GM18951 (cell line): Measurements from ENCODE around the gene SRPX2.

Source experiments
- POLR2A ChIP-seq: IDR thresholded peaks from 4 replicates; pipeline ENCODE4 v1.6.1; 2011; ENCODE audit warnings: mild to moderate bottlenecking; ENCODE audit not compliant: insufficient read length, insufficient read depth; ENCODE audit errors: extremely low read depth
- in situ Hi-C: fragments of 300-500 bp; cut with MboI; formaldehyde crosslinking; loops from one replicate; pipeline ENCODE4 v1.12.0; 2022; ENCODE audit warnings: low sequenced_read_pairs, mixed read lengths, inconsistent platforms; ENCODE audit not compliant: unreplicated experiment

SRPX2 gene, protein sequence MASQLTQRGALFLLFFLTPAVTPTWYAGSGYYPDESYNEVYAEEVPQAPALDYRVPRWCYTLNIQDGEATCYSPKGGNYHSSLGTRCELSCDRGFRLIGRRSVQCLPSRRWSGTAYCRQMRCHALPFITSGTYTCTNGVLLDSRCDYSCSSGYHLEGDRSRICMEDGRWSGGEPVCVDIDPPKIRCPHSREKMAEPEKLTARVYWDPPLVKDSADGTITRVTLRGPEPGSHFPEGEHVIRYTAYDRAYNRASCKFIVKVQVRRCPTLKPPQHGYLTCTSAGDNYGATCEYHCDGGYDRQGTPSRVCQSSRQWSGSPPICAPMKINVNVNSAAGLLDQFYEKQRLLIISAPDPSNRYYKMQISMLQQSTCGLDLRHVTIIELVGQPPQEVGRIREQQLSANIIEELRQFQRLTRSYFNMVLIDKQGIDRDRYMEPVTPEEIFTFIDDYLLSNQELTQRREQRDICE

DNA sequence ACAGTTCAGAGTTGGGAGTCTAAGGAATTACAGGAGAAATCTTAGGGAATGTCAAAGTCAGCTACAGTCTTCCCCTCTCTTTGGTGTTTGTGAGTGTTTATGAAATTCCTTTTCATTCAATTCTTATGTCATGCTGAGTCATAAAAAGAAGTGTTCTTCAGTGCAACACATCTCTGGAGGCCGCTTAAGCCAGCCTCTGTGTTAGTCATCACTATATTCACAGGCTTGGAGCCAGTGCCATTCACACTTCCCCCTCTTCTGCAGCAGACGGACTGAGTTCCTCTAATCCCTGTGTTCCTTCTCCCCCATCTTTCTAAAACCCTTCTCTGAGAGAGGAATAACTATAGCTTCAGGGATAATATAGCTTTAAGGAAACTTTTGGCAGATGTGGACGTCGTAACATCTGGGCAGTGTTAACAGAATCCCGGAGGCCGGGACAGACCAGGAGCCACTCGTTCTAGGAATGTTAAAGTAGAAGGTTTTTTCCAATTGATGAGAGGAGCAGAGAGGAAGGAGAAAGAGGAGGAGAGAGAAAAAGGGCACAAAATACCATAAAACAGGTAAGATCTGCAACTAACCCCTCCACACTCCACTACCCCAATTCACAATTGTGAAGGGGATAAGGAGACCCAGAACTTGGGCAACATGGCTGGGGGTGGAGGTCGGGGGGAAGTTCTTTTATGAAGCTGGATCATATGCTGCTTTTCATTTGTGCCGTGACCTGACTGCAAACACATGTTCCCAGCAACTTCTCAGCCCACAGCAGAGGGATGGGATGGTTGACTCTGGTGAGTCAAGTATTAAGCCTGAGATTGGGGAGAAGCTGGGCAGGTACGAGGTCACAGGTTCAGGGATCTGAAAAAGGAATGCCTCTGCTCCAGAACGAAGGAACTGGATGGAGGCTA is at the start of gene SRPX2:
Gene SRPX2 (plus strand): TSS at position 244 of the 905 bp plus-strand sequence. CDS start 2,124 bp downstream, outside the sequence.
- in situ Hi-C loops = no loop called here

DNA sequence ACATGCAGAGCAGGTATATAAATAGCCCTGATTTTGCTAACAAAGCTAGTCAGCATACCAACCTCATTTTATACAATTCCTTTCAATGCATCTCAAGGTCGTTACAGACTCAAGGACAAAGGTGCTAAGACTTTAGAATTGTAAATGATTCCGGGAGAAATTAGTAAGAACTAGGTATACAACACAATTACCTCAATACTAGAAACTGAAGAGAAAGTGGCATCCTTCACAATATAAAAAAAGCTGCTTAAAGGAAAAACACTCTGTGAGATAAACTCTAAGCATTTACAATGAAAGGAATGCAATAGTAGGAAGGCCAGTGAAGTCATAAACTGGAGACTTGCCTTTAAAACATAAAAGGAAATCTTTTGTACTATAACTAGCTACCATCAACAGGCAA is 47.4 kb upstream of the SRPX2 start:
- TF ChIP-seq POLR2A = no peak
- in situ Hi-C loops = no loop called here

More for the DNA sequence above, at the start of gene SRPX2:
- TF ChIP-seq POLR2A = no peak

DNA sequence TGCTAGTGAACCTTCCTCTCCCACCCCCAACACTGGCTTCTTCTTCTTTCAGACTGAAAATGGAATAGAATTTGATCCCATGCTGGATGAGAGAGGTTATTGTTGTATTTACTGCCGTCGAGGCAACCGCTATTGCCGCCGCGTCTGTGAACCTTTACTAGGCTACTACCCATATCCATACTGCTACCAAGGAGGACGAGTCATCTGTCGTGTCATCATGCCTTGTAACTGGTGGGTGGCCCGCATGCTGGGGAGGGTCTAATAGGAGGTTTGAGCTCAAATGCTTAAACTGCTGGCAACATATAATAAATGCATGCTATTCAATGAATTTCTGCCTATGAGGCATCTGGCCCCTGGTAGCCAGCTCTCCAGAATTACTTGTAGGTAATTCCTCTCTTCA is 44.5 kb upstream of the SRPX2 start:
- no peak for TF ChIP-seq POLR2A
- in situ Hi-C loops = no loop called here

DNA sequence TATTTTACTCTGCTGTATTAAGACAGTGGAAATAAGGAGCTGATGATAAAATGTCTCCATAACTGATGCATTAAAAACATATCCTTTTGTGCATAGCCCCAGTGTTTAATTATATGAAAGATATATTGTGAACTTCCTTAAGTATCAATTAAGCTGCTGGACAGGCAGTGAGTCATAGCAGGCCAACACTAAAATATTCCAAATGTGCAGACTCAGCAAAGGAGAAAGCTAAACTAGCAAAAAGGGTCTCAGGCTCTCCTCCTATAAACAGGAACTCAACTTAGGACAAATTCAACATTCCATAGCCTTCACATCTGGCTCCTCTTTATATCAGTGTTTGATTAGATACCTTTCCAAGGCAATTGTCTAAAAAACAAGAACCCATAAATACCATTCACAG is 43.7 kb upstream of the SRPX2 start:
- TF ChIP-seq POLR2A = no peak
- in situ Hi-C loops = no loop called here

DNA sequence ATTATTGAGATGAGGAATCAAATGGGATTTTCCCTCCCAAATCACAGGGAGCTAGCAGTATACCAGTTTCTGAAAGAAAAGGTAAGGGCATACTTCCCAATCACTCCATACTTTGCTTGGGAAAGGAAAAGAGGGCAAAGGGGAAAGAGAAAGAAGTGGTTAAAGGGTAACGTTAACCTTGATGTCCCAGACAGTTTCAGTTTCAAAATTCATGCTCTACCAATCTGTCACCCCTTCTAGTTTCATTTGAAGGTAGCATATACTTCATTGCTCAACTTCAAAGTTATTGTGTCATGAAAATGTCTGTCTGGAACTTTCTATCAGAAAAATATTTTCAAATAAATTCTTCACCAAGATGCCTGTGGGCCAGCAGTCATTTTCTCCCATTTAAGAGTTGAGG is 43.2 kb upstream of the SRPX2 start:
- in situ Hi-C loops = no loop called here
- TF ChIP-seq POLR2A = no peak

DNA sequence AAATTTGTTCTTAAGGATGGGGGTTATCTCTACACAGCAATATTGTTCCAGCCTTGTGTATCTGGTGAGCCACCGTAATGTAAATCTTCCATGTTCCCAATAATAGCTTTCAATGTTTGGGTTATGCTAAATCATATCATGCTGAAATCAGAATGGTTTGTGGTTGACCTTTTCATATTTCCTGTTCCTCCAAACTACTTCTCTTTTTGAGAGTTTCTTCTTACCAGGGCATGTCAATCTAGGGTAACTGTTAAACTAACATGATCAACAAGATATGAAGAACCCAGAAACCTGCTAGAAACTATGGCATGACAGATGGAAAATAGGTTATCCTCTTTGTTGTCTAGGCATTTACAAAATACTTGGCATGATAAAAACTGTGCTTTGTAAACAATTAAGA is 37.2 kb upstream of the SRPX2 start:
- in situ Hi-C loops = no loop called here
- TF ChIP-seq POLR2A = no peak

DNA sequence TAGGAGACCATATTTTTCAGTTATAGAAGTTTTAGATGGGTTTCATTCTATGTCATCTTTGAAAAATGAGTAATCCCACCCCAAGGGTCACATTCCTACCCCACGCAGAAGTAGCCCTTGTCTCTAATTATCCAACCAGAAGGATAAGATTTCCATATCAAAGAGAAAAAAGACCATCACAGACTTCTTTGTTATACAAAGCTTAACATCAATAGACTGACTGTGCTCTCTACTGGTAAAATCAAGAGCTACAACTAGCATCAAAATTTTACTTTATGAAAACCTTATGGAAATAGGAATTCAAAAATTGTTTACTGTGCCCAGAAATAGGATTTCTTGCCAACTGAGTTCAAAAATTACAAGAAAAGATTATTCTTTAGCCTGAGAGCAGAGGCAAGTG is 34.4 kb upstream of the SRPX2 start:
- no peak for TF ChIP-seq POLR2A
- in situ Hi-C loops = no loop called here

DNA sequence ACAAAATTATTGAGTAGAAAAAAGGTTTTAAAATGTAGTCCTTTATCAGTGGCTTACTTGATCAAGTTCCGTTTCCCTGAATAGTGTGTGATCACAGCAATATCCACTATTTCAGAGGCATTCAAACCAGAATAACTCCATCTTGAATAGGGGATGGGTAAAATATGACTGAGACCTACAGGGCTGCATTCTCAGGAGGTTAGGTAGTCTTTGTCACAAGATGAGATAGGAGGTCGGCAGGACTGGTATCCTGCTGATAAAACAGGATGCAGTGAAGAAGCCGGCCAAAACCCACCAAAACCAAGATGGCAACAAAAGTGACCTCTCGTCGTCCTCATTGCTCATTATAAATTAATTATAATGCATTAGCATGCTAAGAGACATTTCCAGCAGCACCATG is 32.0 kb upstream of the SRPX2 start:
- in situ Hi-C loops = no loop called here

DNA sequence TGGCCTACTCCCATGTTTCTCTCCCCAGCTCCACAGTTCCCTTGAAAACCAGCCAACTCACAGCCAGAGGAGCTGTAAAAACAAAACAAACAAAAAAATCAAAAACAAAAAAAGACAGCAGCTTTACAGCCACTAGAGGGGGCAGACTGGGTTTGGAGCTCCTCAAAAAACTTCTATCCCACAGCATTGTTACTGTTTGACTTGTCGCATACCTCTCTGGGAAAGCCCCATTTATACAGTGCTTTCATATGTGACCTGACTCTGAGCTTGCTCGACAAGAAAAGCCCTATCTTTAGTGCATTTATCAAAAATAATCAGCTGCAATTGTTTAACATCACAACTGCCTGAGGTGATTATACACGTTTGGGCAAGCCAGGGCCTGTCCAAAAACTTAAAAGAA is 29.0 kb upstream of the SRPX2 start:
- in situ Hi-C loops = no loop called here
- TF ChIP-seq POLR2A = no peak

More for the DNA sequence above, 32.0 kb upstream of the SRPX2 start:
- TF ChIP-seq POLR2A = no peak

DNA sequence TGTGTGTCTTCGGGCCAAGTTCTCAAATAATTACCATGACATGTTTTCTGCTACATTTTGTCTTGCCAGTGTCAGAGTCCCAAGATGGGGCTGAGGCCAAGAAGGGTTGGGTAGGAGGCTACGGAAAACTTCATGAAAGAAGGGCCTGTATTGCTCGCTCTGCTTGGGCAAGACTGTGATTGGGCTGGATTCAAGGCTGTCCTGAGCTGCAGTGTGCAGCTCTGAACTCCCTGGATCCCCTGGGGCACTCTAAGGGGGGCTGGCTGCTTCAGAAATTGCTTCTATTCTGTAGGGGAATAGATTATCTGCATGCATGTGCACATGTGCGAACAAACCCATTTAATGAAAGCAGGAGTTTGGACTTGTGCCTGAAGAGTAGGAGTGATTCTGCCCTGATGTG is 21.0 kb upstream of the SRPX2 start:
- in situ Hi-C loops = no loop called here
- TF ChIP-seq POLR2A = no peak

DNA sequence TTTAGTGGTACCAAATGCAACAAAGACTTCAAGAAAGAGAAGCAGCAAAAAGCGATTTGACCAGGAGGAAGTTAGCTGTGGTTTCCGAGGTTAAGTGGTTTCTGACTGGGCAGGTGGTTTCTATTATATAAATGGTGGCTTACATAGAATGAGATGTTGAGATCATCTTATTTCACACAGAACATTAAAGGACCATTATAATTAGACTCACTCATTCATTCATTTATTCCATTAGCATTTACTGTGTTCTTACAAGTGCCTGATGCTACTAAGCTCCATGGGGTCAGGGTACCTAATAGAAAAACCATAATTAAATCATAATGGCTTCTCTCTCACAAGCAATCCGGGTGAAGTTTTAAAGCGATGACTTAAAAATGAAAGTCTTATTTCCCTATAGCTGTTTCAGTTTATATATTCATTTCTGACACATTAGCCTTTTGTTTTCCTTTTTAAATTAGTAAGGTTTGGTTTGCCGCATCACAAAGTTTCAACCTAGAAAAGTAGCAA is 18.0 kb upstream of the SRPX2 start:
- no peak for TF ChIP-seq POLR2A

DNA sequence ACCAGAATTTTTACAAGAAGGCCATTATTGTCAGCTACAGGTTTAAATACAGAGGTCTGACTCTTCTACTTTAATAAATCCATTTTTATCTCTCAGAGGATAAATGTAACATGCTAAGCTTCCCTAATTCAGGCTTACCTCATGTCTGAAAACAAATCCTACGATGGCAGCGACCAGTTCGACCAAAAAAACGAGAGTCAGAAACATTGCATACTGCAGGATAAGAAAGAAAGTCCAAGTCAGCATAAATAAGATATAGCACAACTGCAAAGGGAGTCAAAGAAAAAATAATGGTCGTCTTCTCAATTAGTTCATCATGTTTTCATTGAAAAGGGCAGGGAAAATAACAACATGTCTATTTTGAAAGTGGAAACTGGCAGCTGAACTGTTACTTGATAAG is 9.0 kb upstream of the SRPX2 start:
- in situ Hi-C loops = no loop called here
- no peak for TF ChIP-seq POLR2A

More for the DNA sequence above, 18.0 kb upstream of the SRPX2 start:
- in situ Hi-C loops = no loop called here

DNA sequence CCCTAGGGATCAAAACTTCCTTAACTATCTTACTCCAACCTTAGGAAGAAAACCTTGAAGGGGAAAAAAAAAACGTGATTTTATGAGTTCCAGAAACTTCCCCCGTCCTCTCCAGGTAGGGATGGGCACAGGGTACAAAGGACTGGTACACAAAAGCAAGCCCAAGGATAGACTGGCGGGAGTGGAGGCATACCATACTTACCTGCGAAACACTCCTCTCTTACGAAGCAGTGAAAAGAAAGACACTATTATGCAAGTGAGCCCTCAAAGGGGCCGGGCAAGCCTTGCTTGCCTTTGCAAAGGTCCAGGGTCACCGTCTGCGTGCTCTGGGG is 8.0 kb upstream of the SRPX2 start:
- in situ Hi-C loops = no loop called here
- TF ChIP-seq POLR2A = no peak
